ENCODE data around the gene MPHOSPH6.
"Not testable (repeated sequence)": the region's sequence is repeated elsewhere in the genome, so short reads cannot be mapped to it uniquely, and the experiment has no call there.

The MPHOSPH6 gene

GRCh38 chr16:82169861-82170845 is at the start of gene MPHOSPH6:
Gene MPHOSPH6, minus strand, starts transcription at chr16:82170224. Its CDS starts 49 bp downstream, at chr16:82170175.
- peak; percentile 88 for DNase-seq
- peaks cover 6% of the 10 kb centered on the region; the same call in 1 of the 2 replicates for H3K27me3 ChIP-seq (replicated peaks; ENCODE audit: insufficient read depth, low read length)
- H3K9me2 ChIP-seq (replicated peaks; ENCODE audit: insufficient read depth, low read length): no peaks in the 10 kb centered on the region
- no peaks in the 10 kb centered on the region for H3K9me3 ChIP-seq (replicated peaks; ENCODE audit: insufficient read depth, low read length)
- H3K4me3 ChIP-seq (ENCODE audit: low read length): peak within 1 kb of the TSS; percentile 71
- H2AFZ ChIP-seq (ENCODE audit: low read length): peak within 1 kb of the TSS; percentile 67
- H3F3A ChIP-seq (ENCODE audit: insufficient read depth, low read length): no peaks in the 10 kb centered on the region
- no peaks in the 10 kb centered on the region for H3K4me1 ChIP-seq (ENCODE audit: low read length)
- H4K20me1 ChIP-seq (ENCODE audit: insufficient read depth, low read length): no peaks in the 10 kb centered on the region
- H3K9ac ChIP-seq (ENCODE audit: low read length): peak within 1 kb of the TSS; percentile 73
- peaks cover 13% of the 10 kb centered on the region for H3K79me2 ChIP-seq (ENCODE audit: low read length)
- H3K27ac ChIP-seq (ENCODE audit: low read length): peak within 1 kb of the TSS; percentile 27; the same call in 1 of the 2 replicates
- H3K36me3 ChIP-seq (replicated peaks; ENCODE audit: insufficient read depth, low read length): no peaks in the 10 kb centered on the region
- TF ChIP-seq CTCF (IDR thresholded peaks at IDR 0.05; ENCODE audit: low read length): no peak
- no peak for TF ChIP-seq EZH2 (optimal IDR thresholded peaks at IDR 0.05; ENCODE audit: low read depth, low read length)
- TF ChIP-seq EZH2phosphoT487 (IDR thresholded peaks at IDR 0.05; ENCODE audit: low read length): no peak
- peak within 1 kb of the TSS; percentile 92 for H3K4me2 ChIP-seq (ENCODE audit: low read depth, low read length)

GRCh38 chr16:82219298-82219697 is 49.3 kb upstream of the MPHOSPH6 start:
- Histone ChIP-seq H3K27me3 (replicated peaks; ENCODE audit: insufficient read depth, low read length) (no peaks in the 10 kb centered on the region), H3K4me3 (ENCODE audit: low read length) (no peak overlapping the region), H3K4me1 (ENCODE audit: low read length) (no peaks in the 10 kb centered on the region), H3K9me2 (replicated peaks; ENCODE audit: insufficient read depth, low read length) (no peaks in the 10 kb centered on the region), H4K20me1 (ENCODE audit: insufficient read depth, low read length) (no peaks in the 10 kb centered on the region), H3K9ac (ENCODE audit: low read length) (no peak overlapping the region), H3K4me2 (ENCODE audit: low read depth, low read length) (no peak overlapping the region), H3K36me3 (replicated peaks; ENCODE audit: insufficient read depth, low read length) (no peaks in the 10 kb centered on the region), H3F3A (ENCODE audit: insufficient read depth, low read length) (no peaks in the 10 kb centered on the region), H3K27ac (ENCODE audit: low read length) (no peak overlapping the region), H3K9me3 (replicated peaks; ENCODE audit: insufficient read depth, low read length) (no peaks in the 10 kb centered on the region), H2AFZ (ENCODE audit: low read length) (no peak overlapping the region), H3K79me2 (ENCODE audit: low read length) (no peaks in the 10 kb centered on the region)
- DNase-seq: no peak
- TF ChIP-seq EZH2 (optimal IDR thresholded peaks at IDR 0.05; ENCODE audit: low read depth, low read length) (no peak), EZH2phosphoT487 (IDR thresholded peaks at IDR 0.05; ENCODE audit: low read length) (no peak), CTCF (IDR thresholded peaks at IDR 0.05; ENCODE audit: low read length) (no peak)

- not testable (repeated sequence) for H3K79me2 ChIP-seq (ENCODE audit: low read length); H3F3A ChIP-seq (ENCODE audit: insufficient read depth, low read length); H2AFZ ChIP-seq (ENCODE audit: low read length); H4K20me1 ChIP-seq (ENCODE audit: insufficient read depth, low read length); H3K27me3 ChIP-seq (replicated peaks; ENCODE audit: insufficient read depth, low read length); H3K4me2 ChIP-seq (ENCODE audit: low read depth, low read length); H3K36me3 ChIP-seq (replicated peaks; ENCODE audit: insufficient read depth, low read length); DNase-seq; H3K27ac ChIP-seq (ENCODE audit: low read length); H3K4me3 ChIP-seq (ENCODE audit: low read length); H3K9me2 ChIP-seq (replicated peaks; ENCODE audit: insufficient read depth, low read length); H3K9me3 ChIP-seq (replicated peaks; ENCODE audit: insufficient read depth, low read length); H3K9ac ChIP-seq (ENCODE audit: low read length); H3K4me1 ChIP-seq (ENCODE audit: low read length)
These were observed 39.3 kb upstream of the MPHOSPH6 start for GRCh38 chr16:82209314-82209713.

GRCh38 chr16:82203198-82203597 is 33.2 kb upstream of the MPHOSPH6 start:
- DNase-seq: no peak
- Histone ChIP-seq H3K27me3 (replicated peaks; ENCODE audit: insufficient read depth, low read length) (no peaks in the 10 kb centered on the region), H3K79me2 (ENCODE audit: low read length) (no peaks in the 10 kb centered on the region), H3K4me2 (ENCODE audit: low read depth, low read length) (no peak overlapping the region), H3K9me3 (replicated peaks; ENCODE audit: insufficient read depth, low read length) (no peaks in the 10 kb centered on the region), H3K27ac (ENCODE audit: low read length) (no peak overlapping the region), H3K36me3 (replicated peaks; ENCODE audit: insufficient read depth, low read length) (no peaks in the 10 kb centered on the region), H3F3A (ENCODE audit: insufficient read depth, low read length) (no peaks in the 10 kb centered on the region), H3K4me3 (ENCODE audit: low read length) (no peak overlapping the region), H3K9me2 (replicated peaks; ENCODE audit: insufficient read depth, low read length) (no peaks in the 10 kb centered on the region), H4K20me1 (ENCODE audit: insufficient read depth, low read length) (no peaks in the 10 kb centered on the region), H2AFZ (ENCODE audit: low read length) (no peak overlapping the region), H3K9ac (ENCODE audit: low read length) (no peak overlapping the region), H3K4me1 (ENCODE audit: low read length) (no peaks in the 10 kb centered on the region)
- TF ChIP-seq EZH2 (optimal IDR thresholded peaks at IDR 0.05; ENCODE audit: low read depth, low read length): no peak
- no peak for TF ChIP-seq EZH2phosphoT487 (IDR thresholded peaks at IDR 0.05; ENCODE audit: low read length)
- TF ChIP-seq CTCF (IDR thresholded peaks at IDR 0.05; ENCODE audit: low read length): no peak

Data from MM.1S (cell line).